ENCODE data around the gene TMEM52. TPM values are rescaled to one million over a fixed set of nuclear protein-coding genes. Genes with fewer than 3 reads are reported as not detected.

Gene TMEM52
- total and polyA plus RNA-seq, 2 of the 8 experiments (the other 6 are each of a cell fraction or from before 2014, with no cell fraction given): 14.6 to 30.2 TPM

GRCh38 chr1:1872329-1872994 lies 46.6 kb downstream of the TMEM52 start:
- no peak overlapping the region for H3K4me3 ChIP-seq (ENCODE audit: extremely low read depth in 1 of 4, insufficient read depth in 2 of 4, low read depth in 3 of 4, low read length in 4 of 4)
- no peak overlapping the region for H2BK20ac ChIP-seq (ENCODE audit: low read length)
- CTCF ChIA-PET (ENCODE audit: partially characterized antibody): interaction anchor here (0.9 to 4.0 kb wide), 7 partner anchors 9 to 84 kb away, joined by 3 to 26 read pairs (median 4); no protein-coding TSS in a partner anchor
- no peak overlapping the region for H2BK120ac ChIP-seq (replicated peaks; ENCODE audit: low read depth, low read length)
- POLR2A ChIA-PET (ENCODE audit: partially characterized antibody): interaction anchor here (1.1 to 4.1 kb wide), 5 partner anchors 9 to 92 kb away, joined by 3 to 33 read pairs (median 5); no protein-coding TSS in a partner anchor
- no peak overlapping the region for H3K14ac ChIP-seq (ENCODE audit: insufficient read length)
- no peak overlapping the region for H3K18ac ChIP-seq (ENCODE audit: extremely low read depth, low read length)
- H3K4ac ChIP-seq (replicated peaks; ENCODE audit: insufficient read length, low read depth, low read length): no peak overlapping the region
- H4K5ac ChIP-seq (ENCODE audit: insufficient read length, low read depth, low read length): no peak overlapping the region
- H3K79me2 ChIP-seq (ENCODE audit: control insufficient read depth in 1 of 2, insufficient read depth in 2 of 2, low read length in 2 of 2): peaks cover 72 to 98% of the 10 kb centered on the region in 2 experiments
- H3K27ac ChIP-seq (ENCODE audit: low read depth, low read length): peak overlapping the region; percentile 17; the same call in 1 of the 2 replicates
- H2BK12ac ChIP-seq (ENCODE audit: low read depth, low read length): no peak overlapping the region
- TF ChIP-seq SIX5 (IDR thresholded peaks at IDR 0.05; ENCODE audit: low read depth, low read length) (no peak), SP1 (IDR thresholded peaks at IDR 0.05; ENCODE audit: low read depth, low read length) (no peak)
- H3K9me3 ChIP-seq (ENCODE audit: insufficient read depth in 2 of 2, low read depth in 1 of 2, low read length in 1 of 2): peaks cover 0 to 4% of the 10 kb centered on the region in 2 experiments; a peak in 1 of 4 replicates
- no peak for DNase-seq (ENCODE audit: low read depth in 1 of 2, low spot score in 2 of 2)
- H3K23me2 ChIP-seq (ENCODE audit: low read depth, low read length): no peaks in the 10 kb centered on the region
- no peak overlapping the region for H3K4me2 ChIP-seq (ENCODE audit: insufficient read depth in 1 of 2, low read depth in 2 of 2, low read length in 2 of 2)
- no peak overlapping the region for H2BK15ac ChIP-seq (ENCODE audit: low read length)
- 92% methylated on average over 11 of the region's 11 CpGs; no CpG with 5 or more reads in 1 of the 2 experiments for WGBS, 2 experiments (ENCODE audit: extremely low coverage in 1 of 2, insufficient coverage in 1 of 2, insufficient read length in 1 of 2, insufficient replicate concordance in 2 of 2, low coverage in 1 of 2, low lambda C conversion rate in 2 of 2, missing lambda C conversion rate in 1 of 2)
- H3K56ac ChIP-seq (replicated peaks; ENCODE audit: insufficient read length, low read depth, low read length): no peak overlapping the region
- peak overlapping the region; percentile 71 for H2BK5ac ChIP-seq (ENCODE audit: low read depth, low read length)
- H3K27me3 ChIP-seq (replicated peaks in 1 of 4; ENCODE audit: control insufficient read depth in 3 of 4, extremely low read depth in 1 of 4, insufficient read depth in 3 of 4, low read length in 3 of 4): no peaks in the 10 kb centered on the region
- no peak overlapping the region for H2AFZ ChIP-seq (ENCODE audit: low read length)
- no peak overlapping the region for H4K8ac ChIP-seq (ENCODE audit: extremely low read depth, insufficient read depth, low read length)
- no peak overlapping the region for H2AK5ac ChIP-seq (ENCODE audit: low read depth, low read length)
- peaks cover 8 to 30% (median 19%) of the 10 kb centered on the region in 4 experiments; a peak in 7 of 8 replicates for H3K36me3 ChIP-seq (ENCODE audit: control insufficient read depth in 2 of 4, insufficient read depth in 4 of 4, low read length in 3 of 4)
- H3K79me1 ChIP-seq (ENCODE audit: low read depth, low read length): peaks cover 7% of the 10 kb centered on the region
- H4K91ac ChIP-seq (replicated peaks; ENCODE audit: insufficient read length, low read length): no peak overlapping the region
- peaks cover 27 to 42% of the 10 kb centered on the region in 2 experiments for H4K20me1 ChIP-seq (replicated peaks in 1 of 2; ENCODE audit: control insufficient read depth in 1 of 2, insufficient read depth in 2 of 2, low read length in 2 of 2)
- FAIRE-seq: no peak
- no peak overlapping the region for H3K23ac ChIP-seq (ENCODE audit: insufficient read length)
- no peak overlapping the region for H3K9ac ChIP-seq (replicated peaks in 1 of 4; ENCODE audit: extremely low read depth in 1 of 4, low read depth in 3 of 4, low read length in 3 of 4)
- no peaks in the 10 kb centered on the region; a peak in 1 of 7 replicates for H3K4me1 ChIP-seq (replicated peaks in 1 of 4; ENCODE audit: control insufficient read depth in 3 of 4, insufficient read depth in 4 of 4, low read length in 3 of 4)

Measured in H1 (cell line).